Measurements from ENCODE around the gene TENT5A.

GRCh38 chr6:81770381-81770780 is 17.9 kb upstream of the TENT5A start:
- no peak for TF ChIP-seq POLR2A (IDR thresholded peaks at IDR 0.05)
- TF ChIP-seq CTCF (IDR thresholded peaks at IDR 0.05), result no peak
- no peak for TF ChIP-seq EP300 (IDR thresholded peaks at IDR 0.05)
- TF ChIP-seq POLR2AphosphoS5 (IDR thresholded peaks at IDR 0.05), result no peak

Measured in suprapubic skin (tissue), 4 donors.